Lower lobe of right lung (tissue), 2 donors: ENCODE measurements around the gene MARF1. TPM values are rescaled to one million over a fixed set of nuclear protein-coding genes. Genes with fewer than 3 reads are reported as not detected.

Experiments used
- ATAC-seq, 2 donors: fragments of 200-7000 bp; cut with Tn5 transposase; one replicate each; pipeline ENCODE4 v1.9.1; 2020 to 2022; ENCODE audit warnings: mild to moderate bottlenecking in 2 of 2, moderate library complexity in 2 of 2
- DNase-seq: peaks from one replicate; pipeline ENCODE4 v3.0.0-alpha.2; 2020
- H3K27ac ChIP-seq: fragments of 200-600 bp; one replicate; pipeline ENCODE4 v1.8.0; 2022
- H3K27me3 ChIP-seq: fragments of 200-600 bp; one replicate; pipeline ENCODE4 v1.8.0; 2022; ENCODE audit warnings: low read depth
- H3K36me3 ChIP-seq: fragments of 200-600 bp; one replicate; pipeline ENCODE4 v1.8.0; 2022; ENCODE audit warnings: mild to moderate bottlenecking
- H3K4me1 ChIP-seq: fragments of 200-600 bp; one replicate; pipeline ENCODE4 v1.8.0; 2022
- H3K4me3 ChIP-seq: fragments of 200-600 bp; one replicate; pipeline ENCODE4 v1.8.0; 2022; ENCODE audit warnings: mild to moderate bottlenecking
- H3K9me3 ChIP-seq: fragments of 200-600 bp; one replicate; pipeline ENCODE4 v1.8.0; 2022
- intact Hi-C: fragments of 100-400 bp; cut with DNase I; formaldehyde crosslinking; loops from one replicate; pipeline ENCODE4 v1.11.0; 2022
- total RNA-seq: library from RNA; stranded (reverse); fragmentation: NEBNext Ultra II Directional; extraction: Animal tissue kit (Norgen Biotek cat#: 25700); gene quantifications from one replicate; pipeline ENCODE4 v1.2.1, GENCODE V29; 2021
- TF ChIP-seq, protein P1 (sequence below): fragments of 200-600 bp; IDR thresholded peaks from one replicate; pipeline ENCODE4 v1.8.0; 2022; ENCODE audit warnings: antibody characterized with exemption, mild to moderate bottlenecking
- donor health status: DM: no; HTN: yes; CAD: no; lungs with severe emphysema.

The MARF1 gene
- total RNA-seq, 1 donor from 2014 or later = 111 TPM

DNA sequence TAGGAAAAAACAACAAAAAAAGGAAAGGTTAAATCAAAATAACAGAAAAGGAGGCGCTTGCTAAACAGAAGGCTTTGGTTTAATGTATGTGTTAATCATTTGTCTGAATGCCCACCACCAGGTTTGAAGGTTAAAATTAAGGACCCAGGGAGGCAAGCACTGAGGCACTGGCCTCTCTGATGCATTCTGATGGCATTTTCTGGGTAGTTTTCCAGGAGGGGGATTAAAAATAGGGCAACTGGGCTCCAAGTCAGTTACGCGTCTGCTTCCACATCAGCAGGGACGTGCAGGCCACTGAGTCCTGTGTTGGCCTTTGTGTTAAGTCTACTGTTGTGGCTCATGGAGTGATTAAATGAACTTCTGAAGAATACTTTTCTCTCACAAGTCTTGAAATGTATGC is 26.9 kb downstream of the MARF1 start:
- no peak for DNase-seq
- no peak overlapping the region for H3K4me3 ChIP-seq
- TF ChIP-seq, protein P1, sequence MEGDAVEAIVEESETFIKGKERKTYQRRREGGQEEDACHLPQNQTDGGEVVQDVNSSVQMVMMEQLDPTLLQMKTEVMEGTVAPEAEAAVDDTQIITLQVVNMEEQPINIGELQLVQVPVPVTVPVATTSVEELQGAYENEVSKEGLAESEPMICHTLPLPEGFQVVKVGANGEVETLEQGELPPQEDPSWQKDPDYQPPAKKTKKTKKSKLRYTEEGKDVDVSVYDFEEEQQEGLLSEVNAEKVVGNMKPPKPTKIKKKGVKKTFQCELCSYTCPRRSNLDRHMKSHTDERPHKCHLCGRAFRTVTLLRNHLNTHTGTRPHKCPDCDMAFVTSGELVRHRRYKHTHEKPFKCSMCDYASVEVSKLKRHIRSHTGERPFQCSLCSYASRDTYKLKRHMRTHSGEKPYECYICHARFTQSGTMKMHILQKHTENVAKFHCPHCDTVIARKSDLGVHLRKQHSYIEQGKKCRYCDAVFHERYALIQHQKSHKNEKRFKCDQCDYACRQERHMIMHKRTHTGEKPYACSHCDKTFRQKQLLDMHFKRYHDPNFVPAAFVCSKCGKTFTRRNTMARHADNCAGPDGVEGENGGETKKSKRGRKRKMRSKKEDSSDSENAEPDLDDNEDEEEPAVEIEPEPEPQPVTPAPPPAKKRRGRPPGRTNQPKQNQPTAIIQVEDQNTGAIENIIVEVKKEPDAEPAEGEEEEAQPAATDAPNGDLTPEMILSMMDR = no peak
- H3K36me3 ChIP-seq = peaks cover 100% of the 10 kb centered on the region
- no peak for ATAC-seq
- no peaks in the 10 kb centered on the region for H3K9me3 ChIP-seq
- H3K27ac ChIP-seq = no peak overlapping the region
- no peaks in the 10 kb centered on the region for H3K27me3 ChIP-seq
- intact Hi-C loops = no loop called here
- no peaks in the 10 kb centered on the region for H3K4me1 ChIP-seq

DNA sequence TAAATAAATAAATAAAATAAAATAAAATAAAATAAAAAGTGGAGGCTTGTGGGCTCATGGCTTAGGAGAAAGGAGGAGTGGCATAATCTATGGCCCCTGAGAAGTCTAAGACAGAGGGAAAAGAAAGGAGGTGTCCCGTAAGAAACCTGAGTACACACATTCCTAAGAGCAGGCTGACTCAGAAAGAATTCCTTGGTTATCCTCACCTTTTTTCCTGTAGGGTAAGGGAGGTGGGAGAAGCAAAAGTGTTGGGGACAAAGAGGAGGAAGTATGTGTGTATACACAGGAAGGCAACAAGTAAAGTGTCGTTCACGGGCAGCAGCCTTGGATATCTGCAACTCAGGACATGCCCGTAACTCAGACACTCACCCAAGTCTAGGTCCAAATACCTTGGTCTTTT is 29.3 kb downstream of the MARF1 start:
- no peaks in the 10 kb centered on the region for H3K4me1 ChIP-seq
- no peak overlapping the region for H3K4me3 ChIP-seq
- H3K27ac ChIP-seq = no peak overlapping the region
- TF ChIP-seq, protein P1 = no peak
- H3K9me3 ChIP-seq = no peaks in the 10 kb centered on the region
- H3K36me3 ChIP-seq = peaks cover 100% of the 10 kb centered on the region
- DNase-seq (no peak), ATAC-seq (no peak)
- no peaks in the 10 kb centered on the region for H3K27me3 ChIP-seq
- intact Hi-C loops = no loop called here

DNA sequence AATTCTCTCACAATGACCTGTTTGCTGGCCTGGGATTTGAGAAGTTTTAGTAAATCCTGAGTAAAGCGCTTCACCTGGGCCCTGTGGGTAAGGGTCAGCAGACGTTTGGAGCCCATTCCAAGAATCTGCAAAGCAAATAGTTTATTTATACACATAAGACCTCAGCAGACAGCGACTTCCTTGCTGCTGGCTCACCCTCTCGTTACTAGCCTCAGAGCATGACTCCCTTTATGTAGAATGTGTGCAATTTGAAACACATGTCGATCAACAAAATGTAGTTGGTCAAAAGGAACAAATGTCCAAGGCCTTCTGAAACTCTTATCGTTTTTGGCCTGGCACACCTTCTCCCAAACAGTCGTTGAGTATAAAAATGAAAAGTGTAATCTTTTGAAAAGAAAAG is 31.3 kb downstream of the MARF1 start:
- peaks cover 100% of the 10 kb centered on the region for H3K36me3 ChIP-seq
- H3K4me3 ChIP-seq = no peak overlapping the region
- H3K27me3 ChIP-seq = no peaks in the 10 kb centered on the region
- ATAC-seq (no peak), DNase-seq (no peak)
- H3K27ac ChIP-seq = no peak overlapping the region
- peaks cover 12% of the 10 kb centered on the region for H3K4me1 ChIP-seq
- H3K9me3 ChIP-seq = no peaks in the 10 kb centered on the region
- TF ChIP-seq, protein P1 = no peak
- intact Hi-C loops = no loop called here

DNA sequence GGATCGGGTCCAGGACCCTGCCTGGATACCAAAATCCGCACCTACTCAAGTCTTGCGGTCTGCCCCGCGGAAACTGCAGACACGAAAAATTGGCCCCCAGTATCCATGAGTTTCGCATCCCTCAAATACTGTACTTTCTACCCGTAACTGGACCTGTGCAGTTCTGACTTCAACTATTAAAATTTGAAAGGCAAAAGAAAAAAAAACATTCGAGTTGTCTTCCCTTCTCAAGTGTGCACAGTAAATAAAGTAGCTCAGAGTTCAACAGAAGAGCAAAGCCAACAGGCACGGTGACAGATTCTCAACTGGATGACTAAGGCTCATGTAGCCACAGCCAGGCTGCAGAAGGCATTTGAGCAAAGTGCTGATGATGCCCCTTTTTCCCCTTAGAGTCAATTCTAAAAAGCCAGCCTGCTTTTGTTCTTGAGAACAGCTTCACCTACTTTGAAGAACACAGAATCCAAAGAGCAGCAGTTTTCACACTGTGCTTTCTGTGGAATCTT is 32.5 kb downstream of the MARF1 start:
- peaks cover 100% of the 10 kb centered on the region for H3K36me3 ChIP-seq
- H3K9me3 ChIP-seq = no peaks in the 10 kb centered on the region
- no peaks in the 10 kb centered on the region for H3K27me3 ChIP-seq
- no peak overlapping the region for H3K4me3 ChIP-seq
- H3K27ac ChIP-seq = no peak overlapping the region
- no peak for DNase-seq
- TF ChIP-seq, protein P1 = no peak
- peaks cover 12% of the 10 kb centered on the region for H3K4me1 ChIP-seq
- no peak for ATAC-seq
- intact Hi-C loops = no loop called here

DNA sequence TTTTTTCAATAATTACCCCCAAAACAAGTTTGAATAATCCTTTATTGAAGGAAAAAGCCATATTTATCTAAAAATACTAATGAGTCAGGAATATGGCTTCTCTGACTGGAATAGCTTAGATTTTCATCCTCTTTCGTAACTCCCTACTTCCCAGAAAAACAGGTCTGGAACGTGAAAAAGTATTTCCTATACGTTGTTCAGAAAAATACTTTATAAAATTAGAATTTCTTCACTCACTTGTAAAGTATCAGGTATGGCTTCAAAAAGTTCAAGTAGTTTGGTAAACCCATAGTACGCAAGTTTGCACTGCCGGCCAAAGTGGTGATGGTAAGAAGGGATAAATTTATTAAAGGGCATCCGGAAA is 33.7 kb downstream of the MARF1 start:
- TF ChIP-seq, protein P1 = no peak
- intact Hi-C loops = no loop called here
- H3K36me3 ChIP-seq = peaks cover 100% of the 10 kb centered on the region
- peaks cover 12% of the 10 kb centered on the region for H3K4me1 ChIP-seq
- no peak overlapping the region for H3K4me3 ChIP-seq
- DNase-seq = no peak
- H3K27me3 ChIP-seq = no peaks in the 10 kb centered on the region
- no peak overlapping the region for H3K27ac ChIP-seq
- H3K9me3 ChIP-seq = no peaks in the 10 kb centered on the region
- ATAC-seq = no peak
